ENCODE results near the gene KDM4C.

The KDM4C gene

GRCh38 chr9:6843742-6844141 is 86.0 kb downstream of the KDM4C start:
- Histone ChIP-seq H3K27me3 (ENCODE audit: control insufficient read depth in 5 of 5, insufficient read depth in 4 of 5, low read length in 5 of 5) (no peaks in the 10 kb centered on the region), H3K9ac (ENCODE audit: low read length in 5 of 5) (no peak overlapping the region), H3K4me1 (ENCODE audit: control insufficient read depth in 5 of 5, insufficient read depth in 5 of 5, low read length in 5 of 5) (no peaks in the 10 kb centered on the region), H3K36me3 (ENCODE audit: control insufficient read depth in 5 of 5, insufficient read depth in 5 of 5, low read length in 5 of 5) (peaks cover 0 to 2% (median 0%) of the 10 kb centered on the region in 5 donors), H3K9me3 (ENCODE audit: control insufficient read depth in 5 of 5, low read length in 5 of 5) (no peaks in the 10 kb centered on the region), H3K4me3 (ENCODE audit: low read depth in 1 of 5, low read length in 5 of 5) (no peak overlapping the region), H3K27ac (ENCODE audit: low read depth, low read length) (no peak overlapping the region)

DNA sequence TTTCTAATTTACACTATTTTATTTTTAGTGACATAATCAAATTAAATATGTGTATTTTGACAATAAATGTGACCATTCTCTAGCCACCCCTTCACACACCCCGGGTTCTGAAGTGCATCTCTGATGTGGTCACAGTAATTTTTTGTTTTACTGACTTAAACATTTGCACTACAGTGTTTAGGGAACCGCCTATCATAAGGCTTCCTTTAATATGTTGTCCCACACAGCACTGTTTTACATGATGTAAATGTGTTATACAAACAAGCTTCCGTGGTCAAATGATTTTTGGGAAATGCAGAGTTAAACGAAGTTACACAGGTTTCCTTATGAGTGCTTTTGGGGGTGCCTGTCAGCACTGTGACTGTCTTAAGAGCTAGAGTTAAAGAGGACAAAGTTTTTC is 86.5 kb downstream of the KDM4C start:
- no peaks in the 10 kb centered on the region for H3K4me1 ChIP-seq (ENCODE audit: control insufficient read depth in 5 of 5, insufficient read depth in 5 of 5, low read length in 5 of 5)
- H3K27ac ChIP-seq (ENCODE audit: low read depth, low read length) = no peak overlapping the region
- no peak overlapping the region for H3K4me3 ChIP-seq (ENCODE audit: low read depth in 1 of 5, low read length in 5 of 5)
- H3K36me3 ChIP-seq (ENCODE audit: control insufficient read depth in 5 of 5, insufficient read depth in 5 of 5, low read length in 5 of 5) = peaks cover 0 to 2% (median 0%) of the 10 kb centered on the region in 5 donors
- H3K9ac ChIP-seq (ENCODE audit: low read length in 5 of 5) = no peak overlapping the region
- H3K9me3 ChIP-seq (ENCODE audit: control insufficient read depth in 5 of 5, low read length in 5 of 5) = no peaks in the 10 kb centered on the region
- H3K27me3 ChIP-seq (ENCODE audit: control insufficient read depth in 5 of 5, insufficient read depth in 4 of 5, low read length in 5 of 5) = no peaks in the 10 kb centered on the region

DNA sequence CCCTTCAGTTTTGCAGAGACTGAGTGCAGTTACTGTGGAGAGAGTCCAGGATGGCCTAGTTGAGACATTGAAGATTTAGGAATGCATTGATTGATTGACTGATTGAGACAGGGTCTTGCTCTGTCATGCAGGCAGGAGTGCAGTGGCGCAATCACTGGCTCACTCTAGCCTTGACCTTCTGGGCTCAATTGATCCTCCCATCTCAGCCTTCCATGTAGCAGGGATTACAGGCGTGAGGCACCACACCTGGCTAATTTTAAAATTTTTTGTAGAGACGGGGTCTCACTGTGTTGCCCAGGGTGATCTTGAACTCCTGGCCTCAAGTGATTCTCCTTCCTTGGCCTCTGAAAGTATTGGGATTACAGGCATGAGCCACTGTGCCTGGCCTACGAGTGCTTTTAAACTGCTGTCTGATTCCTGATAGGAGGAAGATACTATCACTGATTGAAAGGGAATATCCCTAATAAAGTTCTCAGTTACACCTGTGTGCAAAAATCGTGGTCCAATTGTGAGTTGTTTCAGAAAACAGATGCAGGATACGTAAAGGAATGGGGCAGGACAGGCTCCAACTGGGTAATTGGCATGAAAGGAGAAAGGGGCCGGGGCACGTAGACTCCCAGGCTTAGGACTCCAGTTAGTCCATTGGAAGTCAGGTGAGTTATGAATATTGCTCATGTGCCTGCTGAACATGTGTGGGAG is 87.5 kb downstream of the KDM4C start:
- Histone ChIP-seq H3K4me1 (ENCODE audit: control insufficient read depth in 5 of 5, insufficient read depth in 5 of 5, low read length in 5 of 5) (no peaks in the 10 kb centered on the region), H3K27ac (ENCODE audit: low read depth, low read length) (no peak overlapping the region), H3K4me3 (ENCODE audit: low read depth in 1 of 5, low read length in 5 of 5) (no peak overlapping the region), H3K9me3 (ENCODE audit: control insufficient read depth in 5 of 5, low read length in 5 of 5) (no peaks in the 10 kb centered on the region), H3K9ac (ENCODE audit: low read length in 5 of 5) (peak overlapping the region in 1 of 5 donors; percentile 3), H3K36me3 (ENCODE audit: control insufficient read depth in 5 of 5, insufficient read depth in 5 of 5, low read length in 5 of 5) (peaks cover 6 to 11% (median 7%) of the 10 kb centered on the region in 5 donors), H3K27me3 (ENCODE audit: control insufficient read depth in 5 of 5, insufficient read depth in 4 of 5, low read length in 5 of 5) (no peaks in the 10 kb centered on the region)

DNA sequence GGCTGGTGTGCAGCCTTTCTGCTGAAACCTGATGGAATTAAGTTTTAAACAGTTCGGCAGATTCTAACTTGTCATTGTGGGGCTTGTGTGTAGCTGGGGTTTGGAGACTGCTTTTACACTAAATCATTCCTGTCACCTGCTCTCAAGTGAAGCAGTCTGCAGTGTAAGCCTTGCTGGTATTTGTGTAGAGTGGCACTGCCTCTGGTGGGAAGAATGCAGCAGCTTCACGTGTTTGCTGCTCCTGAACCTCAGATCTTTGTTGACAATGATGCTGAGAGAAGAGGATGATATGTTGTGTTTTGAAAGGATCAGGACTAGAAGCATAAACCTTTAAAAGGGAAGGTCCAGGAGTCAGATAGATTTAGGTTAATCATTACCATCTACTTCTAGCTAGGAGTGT is 88.1 kb downstream of the KDM4C start:
- no peaks in the 10 kb centered on the region for H3K9me3 ChIP-seq (ENCODE audit: control insufficient read depth in 5 of 5, low read length in 5 of 5)
- H3K9ac ChIP-seq (ENCODE audit: low read length in 5 of 5) = peak overlapping the region in 1 of 5 donors; percentile 3
- peaks cover 6 to 11% (median 7%) of the 10 kb centered on the region in 5 donors for H3K36me3 ChIP-seq (ENCODE audit: control insufficient read depth in 5 of 5, insufficient read depth in 5 of 5, low read length in 5 of 5)
- no peak overlapping the region for H3K4me3 ChIP-seq (ENCODE audit: low read depth in 1 of 5, low read length in 5 of 5)
- no peaks in the 10 kb centered on the region for H3K27me3 ChIP-seq (ENCODE audit: control insufficient read depth in 5 of 5, insufficient read depth in 4 of 5, low read length in 5 of 5)
- H3K4me1 ChIP-seq (ENCODE audit: control insufficient read depth in 5 of 5, insufficient read depth in 5 of 5, low read length in 5 of 5) = no peaks in the 10 kb centered on the region
- H3K27ac ChIP-seq (ENCODE audit: low read depth, low read length) = no peak overlapping the region

DNA sequence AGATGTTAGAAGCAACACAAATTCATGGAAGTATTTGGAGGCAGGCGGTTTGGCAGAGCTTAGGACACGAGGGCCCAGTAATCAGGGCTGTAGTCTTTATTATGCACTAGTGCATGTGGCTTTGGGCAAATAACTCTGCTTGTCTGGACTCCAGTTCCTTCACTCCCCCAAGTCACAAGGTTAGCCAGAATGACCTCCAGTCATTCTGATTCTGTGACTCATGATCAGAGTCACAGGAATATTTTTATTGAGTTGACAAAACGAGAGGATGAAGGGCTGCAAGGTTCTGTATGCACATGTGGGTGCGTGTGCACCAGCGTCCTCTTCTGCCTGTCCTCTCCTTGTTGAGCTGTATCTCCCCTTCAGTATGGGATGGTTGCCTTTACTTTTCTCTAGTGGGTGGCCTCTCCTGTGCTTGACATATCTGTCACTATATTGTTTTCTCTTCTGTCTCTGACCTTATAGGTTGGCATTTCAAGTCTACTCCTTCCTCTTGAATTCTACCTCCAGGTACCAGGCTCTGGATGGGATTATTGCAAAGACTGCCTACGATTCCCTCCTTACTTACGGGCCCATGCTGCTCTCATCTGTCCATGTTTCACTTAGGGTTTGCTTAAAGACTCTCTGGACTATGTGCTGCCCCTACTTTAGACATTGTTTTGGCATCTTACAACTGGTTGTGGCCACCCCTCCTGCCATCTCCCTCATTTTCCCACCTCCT is 94.6 kb downstream of the KDM4C start:
- no peak overlapping the region for H3K4me3 ChIP-seq (ENCODE audit: low read depth in 1 of 5, low read length in 5 of 5)
- no peaks in the 10 kb centered on the region for H3K4me1 ChIP-seq (ENCODE audit: control insufficient read depth in 5 of 5, insufficient read depth in 5 of 5, low read length in 5 of 5)
- H3K9me3 ChIP-seq (ENCODE audit: control insufficient read depth in 5 of 5, low read length in 5 of 5) = no peaks in the 10 kb centered on the region
- H3K27me3 ChIP-seq (ENCODE audit: control insufficient read depth in 5 of 5, insufficient read depth in 4 of 5, low read length in 5 of 5) = no peaks in the 10 kb centered on the region
- peaks cover 13 to 28% (median 20%) of the 10 kb centered on the region in 5 donors for H3K36me3 ChIP-seq (ENCODE audit: control insufficient read depth in 5 of 5, insufficient read depth in 5 of 5, low read length in 5 of 5)
- no peak overlapping the region for H3K27ac ChIP-seq (ENCODE audit: low read depth, low read length)
- no peak overlapping the region for H3K9ac ChIP-seq (ENCODE audit: low read length in 5 of 5)

DNA sequence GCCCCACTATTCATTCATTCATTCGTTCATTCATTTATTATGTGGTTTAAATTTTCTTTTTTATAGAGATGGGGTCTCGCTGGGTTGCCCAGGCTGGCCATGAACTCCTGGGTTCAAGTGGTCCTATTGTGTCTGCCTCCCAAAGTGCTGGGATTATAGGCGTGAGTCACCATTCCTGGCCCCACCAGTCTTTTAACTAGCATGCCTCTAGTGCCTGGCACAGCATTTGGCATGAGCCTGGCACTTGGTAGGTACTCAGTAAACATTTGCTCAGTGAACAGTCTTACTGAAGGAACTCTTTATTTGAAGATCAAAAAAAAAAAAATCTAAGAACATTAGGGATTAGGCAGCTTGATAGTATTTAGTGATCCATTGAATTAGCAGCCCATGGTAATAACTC is 98.1 kb downstream of the KDM4C start:
- Histone ChIP-seq H3K9ac (ENCODE audit: low read length in 5 of 5) (no peak overlapping the region), H3K4me1 (ENCODE audit: control insufficient read depth in 5 of 5, insufficient read depth in 5 of 5, low read length in 5 of 5) (no peaks in the 10 kb centered on the region), H3K36me3 (ENCODE audit: control insufficient read depth in 5 of 5, insufficient read depth in 5 of 5, low read length in 5 of 5) (peaks cover 8 to 17% (median 12%) of the 10 kb centered on the region in 5 donors), H3K27me3 (ENCODE audit: control insufficient read depth in 5 of 5, insufficient read depth in 4 of 5, low read length in 5 of 5) (no peaks in the 10 kb centered on the region), H3K27ac (ENCODE audit: low read depth, low read length) (no peak overlapping the region), H3K4me3 (ENCODE audit: low read depth in 1 of 5, low read length in 5 of 5) (no peak overlapping the region), H3K9me3 (ENCODE audit: control insufficient read depth in 5 of 5, low read length in 5 of 5) (no peaks in the 10 kb centered on the region)

DNA sequence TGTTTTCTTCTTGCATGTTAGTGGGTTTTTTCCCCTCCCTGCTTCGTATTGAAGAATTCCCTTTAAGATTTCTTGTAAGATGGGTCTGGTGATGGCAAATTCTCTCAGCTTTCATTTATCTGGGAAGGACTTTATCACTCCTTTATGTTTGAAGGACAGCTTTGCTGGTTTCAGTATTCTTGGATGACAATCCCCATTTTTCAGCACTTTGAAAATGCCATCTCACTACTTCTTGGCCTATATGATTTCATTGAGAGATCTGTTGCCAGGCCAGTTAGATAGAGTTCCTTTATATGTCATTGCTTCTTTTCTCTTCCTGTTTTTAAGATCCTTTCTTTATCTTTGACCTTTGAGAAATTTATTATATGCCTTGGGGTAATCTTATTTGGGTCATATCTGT is 106.3 kb downstream of the KDM4C start:
- Histone ChIP-seq H3K4me1 (ENCODE audit: control insufficient read depth in 5 of 5, insufficient read depth in 5 of 5, low read length in 5 of 5) (peaks cover 0 to 3% (median 0%) of the 10 kb centered on the region in 5 donors), H3K27ac (ENCODE audit: low read depth, low read length) (no peak overlapping the region), H3K4me3 (ENCODE audit: low read depth in 1 of 5, low read length in 5 of 5) (peak overlapping the region in 1 of 5 donors; percentile 2), H3K9me3 (ENCODE audit: control insufficient read depth in 5 of 5, low read length in 5 of 5) (peaks cover 4 to 12% (median 8%) of the 10 kb centered on the region in 5 donors), H3K36me3 (ENCODE audit: control insufficient read depth in 5 of 5, insufficient read depth in 5 of 5, low read length in 5 of 5) (peaks cover 0 to 4% (median 0%) of the 10 kb centered on the region in 5 donors), H3K9ac (ENCODE audit: low read length in 5 of 5) (no peak overlapping the region), H3K27me3 (ENCODE audit: control insufficient read depth in 5 of 5, insufficient read depth in 4 of 5, low read length in 5 of 5) (no peaks in the 10 kb centered on the region)

- H3K9me3 ChIP-seq (ENCODE audit: control insufficient read depth in 5 of 5, low read length in 5 of 5) = peaks cover 0 to 4% (median 1%) of the 10 kb centered on the region in 5 donors
- peaks cover 0 to 3% (median 0%) of the 10 kb centered on the region in 5 donors for H3K36me3 ChIP-seq (ENCODE audit: control insufficient read depth in 5 of 5, insufficient read depth in 5 of 5, low read length in 5 of 5)
- H3K9ac ChIP-seq (ENCODE audit: low read length in 5 of 5) = no peak overlapping the region
- no peak overlapping the region for H3K27ac ChIP-seq (ENCODE audit: low read depth, low read length)
- H3K4me1 ChIP-seq (ENCODE audit: control insufficient read depth in 5 of 5, insufficient read depth in 5 of 5, low read length in 5 of 5) = peaks cover 0 to 3% (median 0%) of the 10 kb centered on the region in 5 donors
- H3K4me3 ChIP-seq (ENCODE audit: low read depth in 1 of 5, low read length in 5 of 5) = no peak overlapping the region
- no peaks in the 10 kb centered on the region for H3K27me3 ChIP-seq (ENCODE audit: control insufficient read depth in 5 of 5, insufficient read depth in 4 of 5, low read length in 5 of 5)
Observed at GRCh38 chr9:6869081-6869948, 111.5 kb downstream of the KDM4C start.

DNA sequence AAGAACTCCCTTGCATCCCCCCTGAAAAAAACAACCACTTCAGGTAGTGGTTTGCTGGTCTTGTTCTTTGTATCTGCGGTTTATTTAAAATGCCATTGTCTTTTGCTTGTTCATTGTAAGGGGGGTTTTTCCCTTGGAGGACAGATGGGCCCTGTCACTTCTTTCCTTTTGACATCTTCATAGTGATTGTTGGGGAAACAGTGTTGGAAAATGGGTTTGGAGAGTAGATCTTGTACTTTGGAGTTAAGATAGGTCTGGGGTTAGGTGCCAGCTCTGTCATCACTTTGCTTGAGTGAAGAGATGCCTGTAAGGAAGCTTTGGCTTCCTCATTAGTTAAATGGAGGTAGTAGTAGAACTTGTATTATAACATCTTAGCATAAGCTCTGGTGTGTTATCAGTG is 112.4 kb downstream of the KDM4C start:
- H3K4me1 ChIP-seq (ENCODE audit: control insufficient read depth in 5 of 5, insufficient read depth in 5 of 5, low read length in 5 of 5) = peaks cover 0 to 3% (median 0%) of the 10 kb centered on the region in 5 donors
- H3K4me3 ChIP-seq (ENCODE audit: low read depth in 1 of 5, low read length in 5 of 5) = no peak overlapping the region
- peaks cover 0 to 2% (median 0%) of the 10 kb centered on the region in 5 donors for H3K9me3 ChIP-seq (ENCODE audit: control insufficient read depth in 5 of 5, low read length in 5 of 5)
- H3K36me3 ChIP-seq (ENCODE audit: control insufficient read depth in 5 of 5, insufficient read depth in 5 of 5, low read length in 5 of 5) = peaks cover 0 to 3% (median 0%) of the 10 kb centered on the region in 5 donors
- no peaks in the 10 kb centered on the region for H3K27me3 ChIP-seq (ENCODE audit: control insufficient read depth in 5 of 5, insufficient read depth in 4 of 5, low read length in 5 of 5)
- H3K9ac ChIP-seq (ENCODE audit: low read length in 5 of 5) = no peak overlapping the region
- no peak overlapping the region for H3K27ac ChIP-seq (ENCODE audit: low read depth, low read length)
